Activated gamma-delta T cell treated with anti-CD3 and anti-CD28 coated beads, Interleukin-2, amount 50 U/mL, for 16 hours (primary cell): ENCODE measurements around the gene ZMYND11.

ENCODE experiments used
- DNase-seq: peaks from one replicate; pipeline ENCODE4 v3.0.0-alpha.2; 2020; ENCODE audit warnings: low read depth

ZMYND11 gene

GRCh38 chr10:200405-200804 lies 65.2 kb downstream of the ZMYND11 start:
- DNase-seq, result no peak

- no peak for DNase-seq
These were observed 66.1 kb downstream of the ZMYND11 start for GRCh38 chr10:201328-201771.

- no peak for DNase-seq
These were observed 73.4 kb downstream of the ZMYND11 start for GRCh38 chr10:208616-209015.

- DNase-seq, result no peak
These were observed 74.1 kb downstream of the ZMYND11 start for GRCh38 chr10:209357-209756.

- no peak for DNase-seq
These were observed 75.0 kb downstream of the ZMYND11 start for GRCh38 chr10:210297-210696.

- no peak for DNase-seq
These were observed 80.2 kb downstream of the ZMYND11 start for GRCh38 chr10:215444-215843.

GRCh38 chr10:218798-219197 lies 83.5 kb downstream of the ZMYND11 start:
- DNase-seq, result no peak

- no peak for DNase-seq
These were observed 84.6 kb downstream of the ZMYND11 start for GRCh38 chr10:219731-220472.

GRCh38 chr10:224571-224970 lies 89.3 kb downstream of the ZMYND11 start:
- DNase-seq, result no peak

- DNase-seq, result no peak
These were observed 90.8 kb downstream of the ZMYND11 start for GRCh38 chr10:226018-226417.

GRCh38 chr10:227014-227413 lies 91.8 kb downstream of the ZMYND11 start:
- no peak for DNase-seq

GRCh38 chr10:228366-228765 lies 93.1 kb downstream of the ZMYND11 start:
- DNase-seq, result no peak

GRCh38 chr10:230758-231157 lies 95.5 kb downstream of the ZMYND11 start:
- no peak for DNase-seq

- no peak for DNase-seq
These were observed 96.8 kb downstream of the ZMYND11 start for GRCh38 chr10:232061-232460.

- DNase-seq, result no peak
These were observed 97.6 kb downstream of the ZMYND11 start for GRCh38 chr10:232878-233277.

GRCh38 chr10:234708-235406 lies 99.6 kb downstream of the ZMYND11 start:
- no peak for DNase-seq

GRCh38 chr10:235915-236314 lies 100.7 kb downstream of the ZMYND11 start:
- no peak for DNase-seq

GRCh38 chr10:239109-239508 lies 103.9 kb downstream of the ZMYND11 start:
- DNase-seq, result no peak

GRCh38 chr10:241451-241850 lies 106.2 kb downstream of the ZMYND11 start:
- DNase-seq, result no peak

- no peak for DNase-seq
These were observed 106.8 kb downstream of the ZMYND11 start for GRCh38 chr10:241966-242643.

- DNase-seq, result no peak
These were observed 109.0 kb downstream of the ZMYND11 start for GRCh38 chr10:244227-244626.

- DNase-seq, result no peak
These were observed 111.2 kb downstream of the ZMYND11 start for GRCh38 chr10:246431-246830.

- DNase-seq, result no peak
These were observed 112.2 kb downstream of the ZMYND11 start for GRCh38 chr10:247480-247879.
